ENCODE measurements around the gene EPHA8. TPM values are rescaled to one million over a fixed set of nuclear protein-coding genes. Genes with fewer than 3 reads are reported as not detected.

Gene EPHA8
- total and polyA plus RNA-seq, 2 donors = not detected

GRCh38 chr1:22646384-22646783 is 83.1 kb downstream of the EPHA8 start:
- no peak overlapping the region for H3K27ac ChIP-seq (ENCODE audit: low read depth)
- H3K36me3 ChIP-seq (ENCODE audit: insufficient read depth) = no peaks in the 10 kb centered on the region
- no peak overlapping the region for H3K4me3 ChIP-seq (ENCODE audit: low read depth, low read length)
- DNase-seq (ENCODE audit: extremely low spot score) = no peak
- H3K4me1 ChIP-seq (ENCODE audit: insufficient read depth) = no peaks in the 10 kb centered on the region
- 0% methylated on average over 1 of the region's 1 CpG for WGBS

- Histone ChIP-seq H3K27ac (ENCODE audit: low read depth) (no peak overlapping the region), H3K4me3 (ENCODE audit: low read depth, low read length) (no peak overlapping the region)
- WGBS = 90% methylated on average over 13 of the region's 13 CpGs
These were observed 86.9 kb downstream of the EPHA8 start for GRCh38 chr1:22650089-22650693.

GRCh38 chr1:22651941-22652856 is 88.9 kb downstream of the EPHA8 start:
- H3K4me1 ChIP-seq (ENCODE audit: insufficient read depth) = no peaks in the 10 kb centered on the region
- H3K36me3 ChIP-seq (ENCODE audit: insufficient read depth) = no peaks in the 10 kb centered on the region
- H3K4me3 ChIP-seq (ENCODE audit: low read depth, low read length) = no peak overlapping the region
- 64% methylated on average over 15 of the region's 15 CpGs for WGBS
- DNase-seq (ENCODE audit: extremely low spot score) = no peak
- H3K27ac ChIP-seq (ENCODE audit: low read depth) = no peak overlapping the region

More at GRCh38 chr1:22650089-22650693, 86.9 kb downstream of the EPHA8 start:
- DNase-seq (ENCODE audit: extremely low spot score) = no peak
- Histone ChIP-seq H3K36me3 (ENCODE audit: insufficient read depth) (no peaks in the 10 kb centered on the region), H3K4me1 (ENCODE audit: insufficient read depth) (no peaks in the 10 kb centered on the region)

- Histone ChIP-seq H3K4me1 (ENCODE audit: insufficient read depth) (no peaks in the 10 kb centered on the region), H3K36me3 (ENCODE audit: insufficient read depth) (no peaks in the 10 kb centered on the region), H3K27ac (ENCODE audit: low read depth) (no peak within 1 kb of the TSS), H3K4me3 (ENCODE audit: low read depth, low read length) (no peak within 1 kb of the TSS)
- 75% methylated on average over 13 of the region's 13 CpGs for WGBS
- DNase-seq (ENCODE audit: extremely low spot score) = no peak
These were observed 89.6 kb downstream of the EPHA8 start, which contains the start of gene C1QB for GRCh38 chr1:22652881-22653316. C1QB (plus strand) TSS chr1:22653236; CDS start chr1:22659463, 6,227 bp downstream.

Small RNA genes within 50 kb of the gene (small RNA-seq; reads per million reads assigned to genes)
- gene MIR6127 = not detected

Other genes starting within 250 kb of the EPHA8 start
- gene ZBTB40, start 111.6 kb upstream of the EPHA8 start, total RNA-seq = 11.6 TPM
- gene ZBTB40, start 111.6 kb upstream of the EPHA8 start, polyA plus RNA-seq = 9.8 TPM
- gene C1QA, start 73.1 kb downstream of the EPHA8 start, total RNA-seq = 41.5 TPM
- 223 TPM for gene C1QA, start 73.1 kb downstream of the EPHA8 start, polyA plus RNA-seq
- gene C1QC, start 80.1 kb downstream of the EPHA8 start, total RNA-seq = 25.4 TPM
- gene C1QC, start 80.1 kb downstream of the EPHA8 start, polyA plus RNA-seq = 268 TPM
- 26.3 TPM for gene C1QB, start 89.7 kb downstream of the EPHA8 start, total RNA-seq
- gene C1QB, start 89.7 kb downstream of the EPHA8 start, polyA plus RNA-seq = 351 TPM
- gene EPHB2, start 147.3 kb downstream of the EPHA8 start, total RNA-seq = 16.2 TPM
- gene EPHB2, start 147.3 kb downstream of the EPHA8 start, polyA plus RNA-seq = 2.6 TPM

Measured in urinary bladder (tissue), 4 donors.